CD4-positive, alpha-beta T cell treated with Interleukin-12 subunit alpha and Interleukin-12 subunit beta, for 1 hour (primary cell): ENCODE measurements around the gene MIF4GD.
"Not testable (repeated sequence)": the region's sequence is repeated elsewhere in the genome, so short reads cannot be mapped to it uniquely, and the experiment has no call there.

Experiments used
- DNase-seq: peaks from one replicate; pipeline ENCODE4 v3.0.0-alpha.2; 2020

Gene MIF4GD, protein sequence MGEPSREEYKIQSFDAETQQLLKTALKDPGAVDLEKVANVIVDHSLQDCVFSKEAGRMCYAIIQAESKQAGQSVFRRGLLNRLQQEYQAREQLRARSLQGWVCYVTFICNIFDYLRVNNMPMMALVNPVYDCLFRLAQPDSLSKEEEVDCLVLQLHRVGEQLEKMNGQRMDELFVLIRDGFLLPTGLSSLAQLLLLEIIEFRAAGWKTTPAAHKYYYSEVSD

DNA sequence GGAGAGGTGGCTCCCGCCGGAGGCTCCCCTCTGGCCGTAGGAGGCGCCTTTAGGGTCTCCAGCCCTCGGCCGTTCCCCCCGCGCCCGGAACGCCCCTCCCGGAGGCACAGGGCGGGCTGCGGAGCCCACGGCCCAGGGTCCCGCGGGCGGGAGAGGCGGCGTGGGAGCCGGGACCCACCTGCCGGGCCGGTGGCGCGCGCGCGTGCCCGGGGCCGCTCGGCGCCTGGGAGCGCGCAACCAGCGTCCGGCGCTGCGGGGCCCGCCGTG, at the start of gene MIF4GD:
MIF4GD (minus strand) TSS at position 266 of the 267 bp plus-strand sequence. CDS start 1,036 bp downstream, outside the sequence.
- no peak for DNase-seq

DNA sequence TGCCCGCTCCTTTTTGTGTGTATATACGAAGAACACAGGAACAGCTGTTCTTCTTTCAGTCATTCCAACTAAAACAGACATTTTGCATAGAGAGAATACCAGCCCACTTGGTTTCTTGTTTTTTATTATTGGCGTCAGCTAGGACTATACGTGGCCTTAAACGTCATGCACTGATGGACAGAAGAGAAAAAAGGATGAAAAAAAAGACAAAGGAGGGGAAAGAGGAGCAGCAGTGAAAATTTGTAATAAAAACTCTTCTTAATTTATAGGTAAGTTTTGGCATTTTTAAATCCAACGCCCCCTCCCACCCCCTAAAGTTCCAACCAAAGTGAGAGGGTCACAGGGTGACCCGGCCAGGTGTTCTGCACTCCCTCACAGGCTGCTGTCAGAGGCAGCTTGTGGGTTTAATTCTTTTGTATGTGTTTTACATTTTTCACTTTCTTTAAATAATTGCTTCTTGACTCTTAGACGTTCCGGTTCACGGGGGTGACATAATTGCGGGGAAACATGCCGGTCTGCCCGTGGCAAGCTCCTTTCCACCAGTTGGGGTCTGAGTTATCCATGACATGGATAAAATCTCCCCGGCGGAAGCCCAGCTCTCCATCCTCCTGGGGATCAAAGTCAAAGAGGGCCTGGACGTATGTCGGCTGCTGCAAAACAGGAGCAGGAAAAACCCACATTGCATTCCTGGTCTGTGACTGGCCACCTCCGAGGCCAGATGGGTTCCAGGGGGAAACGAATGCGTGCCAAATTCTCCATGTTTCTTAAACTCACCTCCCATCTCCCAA, 49.1 kb upstream of the MIF4GD start:
- no peak for DNase-seq

DNA sequence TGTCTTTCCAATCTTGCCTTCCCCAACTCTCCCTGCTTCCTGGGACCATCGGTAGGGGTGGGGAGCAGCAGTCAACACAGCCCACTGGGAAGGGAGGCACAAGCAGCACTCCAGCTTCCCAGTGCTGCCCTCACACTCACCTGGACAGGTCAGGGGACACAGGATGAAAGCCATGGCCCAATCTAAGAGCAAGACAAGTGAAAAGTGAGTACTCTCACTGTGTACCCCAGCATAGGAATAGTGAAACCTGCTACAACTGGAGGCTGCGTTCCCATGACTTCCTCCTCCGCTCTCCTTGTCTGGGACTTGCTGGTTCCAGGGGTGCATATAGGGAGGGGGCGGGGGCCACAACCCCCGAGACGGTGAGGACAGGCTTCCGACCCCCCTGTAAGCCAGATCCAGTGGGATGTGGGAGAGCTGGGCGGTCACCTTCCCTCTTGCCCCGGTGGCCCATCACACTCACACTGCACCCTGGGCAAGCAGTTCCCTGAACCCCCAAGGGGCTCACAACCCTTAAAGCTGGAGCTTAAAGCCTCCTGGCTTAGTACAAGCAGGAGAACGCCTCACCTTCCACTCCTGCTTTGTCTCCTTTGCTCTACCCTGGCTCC, 47.7 kb upstream of the MIF4GD start:
- no peak for DNase-seq

DNA sequence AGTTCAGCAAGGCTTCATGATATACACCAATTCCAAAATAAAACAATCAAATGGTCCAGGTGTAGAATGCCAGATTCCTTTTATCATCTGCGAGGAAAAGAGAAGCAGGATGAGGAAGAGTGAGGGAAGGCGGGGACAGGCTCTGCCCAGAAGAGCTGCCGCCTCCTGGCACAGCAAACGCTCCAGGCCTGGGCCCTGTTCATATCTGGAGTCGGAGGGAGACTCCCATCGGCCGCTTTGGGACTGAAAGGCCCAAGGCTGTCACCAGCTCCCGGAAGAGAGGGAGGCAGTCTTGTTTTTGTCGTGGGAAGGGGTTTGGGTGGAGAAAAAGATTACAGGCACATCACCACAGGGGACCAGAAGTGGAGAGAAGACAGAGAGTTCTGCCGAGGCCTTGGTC, 47.2 kb upstream of the MIF4GD start:
- DNase-seq, result no peak

DNA sequence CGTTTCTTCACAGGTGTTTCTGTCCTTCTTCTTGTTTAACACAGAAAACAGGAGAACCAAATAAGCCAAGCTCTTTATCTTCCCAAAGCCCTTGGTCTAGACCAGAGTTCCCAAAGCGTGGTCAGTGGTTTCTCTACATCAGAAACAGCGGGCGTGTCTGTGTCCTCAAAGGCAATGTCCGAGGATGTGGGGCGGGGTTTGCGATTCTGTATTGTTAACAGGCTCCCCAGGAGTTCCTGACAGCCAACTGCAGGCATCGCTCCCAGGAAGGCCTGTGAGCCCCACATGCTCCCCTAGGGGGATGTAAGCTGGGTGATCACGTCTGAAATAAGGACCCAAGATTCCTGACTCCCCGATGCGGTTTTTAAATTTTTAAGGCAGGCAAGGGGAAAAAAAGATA, 46.6 kb upstream of the MIF4GD start:
- DNase-seq, result no peak

DNA sequence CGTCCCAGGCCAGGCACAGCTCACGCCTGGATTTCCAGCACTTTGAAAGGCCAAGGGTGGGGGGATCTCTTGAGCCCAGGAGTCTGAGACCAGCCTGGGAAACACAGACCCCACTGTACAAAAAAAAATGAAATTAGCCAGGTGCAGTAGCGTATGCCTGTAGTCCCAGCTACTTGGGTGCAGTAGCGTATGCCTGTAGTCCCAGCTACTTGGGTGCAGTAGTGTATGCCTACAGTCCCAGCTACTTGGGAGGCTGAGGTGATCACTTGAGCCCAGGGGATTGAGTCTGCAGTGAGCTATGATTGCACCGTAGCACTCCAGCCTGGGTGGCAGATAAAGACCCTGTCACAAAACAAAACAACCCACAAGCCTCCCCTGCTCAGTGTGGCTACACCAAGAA, 45.2 kb upstream of the MIF4GD start:
- DNase-seq, result no peak

DNA sequence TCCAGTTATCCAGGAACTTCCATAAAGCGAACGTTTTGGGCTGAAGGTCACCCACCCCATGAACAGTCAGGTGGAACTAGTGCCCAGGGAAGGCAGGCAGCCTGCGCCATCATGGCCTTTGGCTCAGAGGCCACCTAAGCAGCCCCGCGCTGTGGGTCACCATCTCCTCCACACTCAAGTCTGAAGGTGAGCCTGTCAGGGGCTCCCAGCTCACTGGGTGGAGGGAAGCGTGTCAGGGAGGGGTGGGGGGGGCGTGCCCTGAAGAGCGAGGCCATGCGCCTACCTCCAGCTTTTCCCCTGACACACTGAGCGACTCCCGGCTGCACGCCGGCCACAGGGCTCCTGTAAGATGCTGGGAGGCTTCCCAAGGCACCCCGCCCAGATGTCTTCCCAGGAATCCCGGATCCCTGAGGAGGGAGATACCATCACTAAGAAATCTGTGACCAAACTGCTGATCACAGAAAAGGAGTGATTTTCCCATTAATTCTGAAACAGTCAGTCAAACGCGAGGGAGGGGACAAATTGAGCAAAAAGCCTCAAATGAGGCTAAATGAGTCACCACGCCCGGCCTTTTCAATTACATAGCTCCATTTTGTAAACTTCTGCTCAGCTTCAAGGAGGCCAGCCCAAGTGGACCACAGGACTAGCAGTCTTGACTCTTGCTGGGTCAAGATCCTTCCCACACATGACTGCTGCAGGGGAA, 44.7 kb upstream of the MIF4GD start:
- no peak for DNase-seq

DNA sequence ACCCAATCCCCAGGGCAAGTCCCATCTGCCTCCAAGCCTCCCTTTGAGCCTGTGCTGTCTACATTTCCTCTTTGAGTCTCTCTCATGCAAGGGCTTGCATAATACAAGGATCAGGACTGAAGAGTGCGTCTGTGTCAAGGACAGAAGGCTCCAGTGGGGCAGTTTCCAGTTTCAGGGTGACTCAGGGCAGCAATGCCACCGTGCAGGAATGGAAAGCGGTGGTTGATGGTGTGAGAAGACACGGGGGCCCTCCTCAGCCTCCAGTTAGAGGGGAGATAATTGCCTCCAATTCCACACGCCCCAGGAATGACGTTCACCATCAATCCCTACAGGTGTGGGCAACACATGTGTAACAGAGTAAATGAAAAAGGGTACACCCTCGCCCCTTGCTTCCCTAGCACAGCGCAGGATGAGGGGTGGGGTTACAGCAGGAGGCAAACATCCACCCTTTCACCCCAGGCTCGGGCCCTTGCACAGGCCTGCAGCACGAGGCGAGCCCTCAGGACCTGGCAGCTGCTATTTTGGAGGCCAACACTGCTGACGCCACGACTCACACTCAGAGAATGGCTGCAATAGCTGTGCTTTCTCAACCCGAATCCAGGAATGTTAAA, 43.0 kb upstream of the MIF4GD start:
- peak; percentile 17 for DNase-seq

DNA sequence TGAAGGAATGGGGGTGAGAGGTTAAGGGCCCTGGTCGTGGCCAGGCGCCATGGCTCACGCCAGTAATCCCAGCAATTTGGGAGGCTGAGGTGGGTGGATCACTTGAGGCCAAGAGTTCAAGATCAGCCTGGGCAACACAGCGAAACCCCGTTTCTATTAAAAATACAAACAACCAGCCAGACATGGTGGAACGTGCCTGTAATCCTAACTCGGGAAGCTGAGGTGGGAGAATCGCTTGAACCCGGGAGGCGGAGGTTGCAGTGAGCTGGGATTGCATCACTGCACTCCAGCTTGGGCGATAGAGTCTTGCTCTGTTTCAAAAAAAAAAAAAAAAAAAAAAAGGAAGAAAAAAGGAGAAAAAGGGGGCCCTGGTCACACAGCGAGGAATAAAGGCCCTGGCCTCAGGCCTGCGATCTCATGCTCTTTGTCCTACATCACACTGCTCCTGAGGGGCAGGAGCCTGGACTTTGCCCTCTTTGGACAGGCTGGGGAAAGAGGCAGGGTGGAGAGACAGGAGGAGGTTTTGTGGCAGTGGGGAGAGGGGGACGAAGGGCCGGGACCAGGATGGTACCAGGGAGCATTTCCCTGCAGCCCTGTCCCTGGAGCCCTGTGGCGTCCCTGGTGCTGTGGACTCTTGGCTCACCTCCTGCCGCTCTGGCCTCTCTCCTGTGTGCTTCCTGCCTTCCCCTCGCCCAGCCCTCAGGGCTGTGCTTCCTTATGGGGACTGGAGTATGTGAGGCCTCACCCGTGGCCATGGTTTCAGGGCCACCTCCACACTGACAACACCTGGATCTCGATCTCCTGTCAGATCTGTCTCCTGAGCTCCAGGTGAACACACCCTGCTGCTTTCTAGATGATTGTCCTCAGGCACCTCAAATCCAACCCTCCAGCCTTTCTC, 38.0 kb upstream of the MIF4GD start:
- DNase-seq, result no peak

DNA sequence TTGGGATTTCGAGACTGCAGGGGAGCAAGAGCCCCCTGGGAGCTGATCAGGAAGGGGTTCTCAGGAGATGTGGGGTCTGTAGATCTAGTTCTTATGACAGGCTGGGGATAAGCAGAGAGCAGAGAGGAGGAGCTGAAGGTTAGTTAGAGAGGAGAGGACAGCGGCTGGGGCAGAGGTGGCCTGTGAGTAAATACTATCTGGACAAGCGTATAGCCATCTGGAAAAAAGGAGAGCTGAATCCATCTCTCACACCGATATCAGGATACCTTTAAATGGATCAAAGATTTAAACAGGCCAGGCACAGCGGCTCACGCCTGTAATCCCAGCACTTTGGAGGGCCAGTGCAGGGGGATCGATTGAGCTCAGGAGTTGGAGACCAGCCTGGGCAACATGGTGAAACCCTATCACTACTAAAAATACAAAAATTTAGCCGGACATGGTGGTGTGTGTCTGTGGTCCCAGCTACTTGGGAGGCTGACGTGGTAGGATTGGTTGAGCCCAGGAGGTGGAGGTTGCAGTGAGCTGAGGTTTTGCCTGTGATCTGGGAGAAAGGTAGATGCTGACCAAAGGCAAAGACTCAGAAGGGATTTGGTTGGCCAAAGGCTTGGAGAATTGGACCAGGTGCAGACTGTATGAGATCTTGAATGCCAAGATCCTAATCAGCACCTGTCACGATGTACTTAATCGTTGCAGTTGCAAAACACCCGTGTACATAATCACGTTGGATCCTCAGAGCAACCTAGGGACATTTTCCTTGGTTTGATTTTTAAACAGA, 37.1 kb upstream of the MIF4GD start:
- no peak for DNase-seq

DNA sequence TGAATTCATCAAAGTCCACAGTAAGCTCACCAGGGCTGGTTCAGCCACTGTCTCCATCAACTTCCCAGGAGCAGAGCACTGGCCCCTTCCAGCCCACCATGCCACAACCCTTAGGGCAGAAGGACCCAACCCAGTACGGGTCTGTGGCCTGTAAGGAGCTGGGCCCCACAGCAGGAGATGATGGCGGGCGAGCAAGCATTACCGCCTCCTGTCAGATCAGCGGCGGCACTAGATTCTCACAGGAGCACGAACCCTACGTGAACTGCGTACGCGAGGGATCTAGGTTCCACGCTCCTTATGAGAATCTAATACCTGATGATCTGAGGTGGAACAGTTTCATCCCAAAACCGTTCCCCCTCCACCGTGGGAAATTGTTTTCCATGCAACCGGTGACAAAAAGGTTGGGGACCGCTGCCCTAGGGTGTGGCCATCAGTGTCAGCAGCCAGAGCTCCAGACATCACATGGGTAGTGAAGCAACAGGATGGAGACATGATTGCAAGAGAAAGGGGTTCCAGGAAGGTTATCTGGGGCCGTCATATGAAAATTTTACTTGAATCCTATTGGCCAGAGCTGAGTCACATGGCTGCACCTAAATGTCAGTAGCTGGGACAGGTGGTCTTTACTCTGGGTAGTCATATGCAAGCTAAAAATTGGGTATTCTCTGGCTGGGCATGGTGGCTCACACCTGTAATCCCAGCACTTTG, 30.6 kb upstream of the MIF4GD start:
- no peak for DNase-seq

DNA sequence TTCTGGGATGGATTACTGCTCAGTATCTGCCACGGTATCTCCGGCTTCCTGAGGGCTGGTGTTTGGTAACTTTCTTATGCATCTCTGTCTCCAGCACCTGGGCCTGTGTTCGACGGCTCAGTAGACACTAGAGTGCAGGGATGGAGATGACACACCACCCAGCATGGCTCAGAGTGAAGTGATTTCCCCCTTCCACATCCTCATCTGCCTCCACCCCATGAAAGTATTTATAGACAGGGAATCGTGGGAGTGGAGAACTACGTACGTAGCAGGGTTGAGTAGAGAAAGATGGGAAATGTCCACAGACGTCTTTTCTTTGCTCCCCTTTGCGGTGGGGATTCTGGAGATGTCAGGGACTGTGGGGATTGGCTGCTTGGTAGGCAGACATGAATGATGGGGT, 30.0 kb upstream of the MIF4GD start:
- no peak for DNase-seq

DNA sequence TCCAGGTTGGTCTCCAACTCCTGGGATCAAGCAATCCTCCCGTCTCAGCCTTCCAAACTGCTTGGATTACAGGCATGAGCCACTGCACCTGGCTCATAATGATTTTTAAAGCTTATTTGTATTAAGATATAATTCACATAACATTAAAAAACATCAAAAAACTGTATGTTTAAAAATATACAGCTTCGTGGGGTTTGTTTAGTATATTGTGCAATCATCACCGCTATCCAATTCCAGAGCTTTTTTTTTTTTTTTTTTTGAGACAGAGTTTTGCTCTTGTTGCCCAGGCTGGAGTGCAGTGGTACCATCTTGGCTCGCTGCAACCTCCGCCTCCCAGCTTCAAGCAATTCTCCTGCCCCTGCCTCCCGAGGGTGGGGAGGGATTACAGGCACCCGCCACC, 29.2 kb upstream of the MIF4GD start:
- DNase-seq, result no peak

DNA sequence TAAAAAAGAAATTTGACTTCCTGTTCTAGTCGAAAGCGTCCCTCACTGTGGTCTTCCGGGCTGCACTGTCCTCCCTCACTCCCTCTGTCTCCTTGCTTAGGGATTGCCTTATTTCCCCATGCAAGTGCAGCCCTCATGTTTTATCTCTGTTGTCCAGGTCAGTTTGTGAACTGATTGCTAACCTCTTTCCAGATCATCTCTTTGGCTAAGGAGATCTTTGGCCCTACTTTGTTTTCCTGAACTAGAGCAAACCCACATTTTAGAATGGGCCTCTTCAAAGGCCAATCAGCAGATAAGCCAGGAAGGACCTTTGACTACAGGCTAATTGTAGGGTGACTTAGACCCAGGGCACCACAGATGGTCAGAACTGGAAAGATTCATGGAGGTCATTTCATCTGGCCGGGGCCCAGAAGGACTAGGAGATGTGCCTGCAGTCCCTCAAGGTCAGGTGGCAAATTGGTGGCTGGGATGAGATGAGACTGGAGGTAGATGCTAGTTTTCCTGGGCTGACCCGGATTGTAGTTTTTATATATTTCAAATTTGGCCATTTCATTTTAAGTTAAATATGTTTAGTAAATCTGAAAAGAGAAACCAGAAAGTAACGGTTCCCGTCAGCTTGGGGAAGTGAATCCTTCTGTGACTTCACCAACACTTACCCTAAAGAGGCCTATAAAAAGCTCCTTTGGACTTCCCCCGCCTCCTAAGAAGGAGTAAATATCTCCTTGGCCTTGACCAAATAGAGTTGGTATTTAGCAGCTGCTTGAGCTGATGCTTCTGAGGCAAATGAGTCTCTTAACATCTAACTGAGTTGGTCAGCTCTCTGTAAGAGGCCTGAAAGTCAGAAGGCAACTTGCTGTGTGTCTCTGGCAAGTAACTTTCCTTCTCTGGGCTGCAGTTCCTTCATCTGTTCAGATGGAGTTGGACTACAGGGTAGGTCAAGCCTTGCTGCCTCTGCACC, 24.4 kb upstream of the MIF4GD start:
- no peak for DNase-seq

DNA sequence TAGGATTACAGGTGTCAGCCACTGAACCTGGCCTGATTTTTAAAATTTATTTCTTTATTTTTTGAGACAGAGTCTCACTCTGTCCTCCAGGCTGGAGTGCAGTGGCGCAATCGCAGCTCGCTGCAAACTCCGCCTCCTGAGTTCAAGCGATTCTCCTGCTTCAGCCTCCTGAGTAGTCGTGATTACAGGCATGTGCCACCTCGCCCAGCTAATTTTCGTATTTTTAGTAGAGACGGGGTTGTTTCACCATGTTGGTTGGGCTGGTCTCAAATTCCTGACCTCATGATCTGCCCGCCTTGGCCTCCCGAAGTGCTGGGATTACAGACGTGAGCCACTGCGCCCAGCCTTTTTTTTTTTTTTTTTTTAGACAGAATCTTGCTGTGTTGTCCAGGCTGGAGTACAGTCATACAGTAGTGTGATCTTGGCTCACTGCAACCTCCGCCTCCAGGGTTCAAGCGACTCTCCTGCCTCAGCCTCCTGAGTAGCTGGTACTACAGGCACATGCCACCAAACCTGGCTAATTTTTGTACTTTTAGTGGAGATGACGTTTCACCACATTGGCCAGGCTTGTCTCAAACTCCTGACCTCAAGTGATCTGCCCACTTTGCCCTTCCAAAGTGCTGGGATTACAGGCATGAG, 21.9 kb upstream of the MIF4GD start:
- DNase-seq, result not testable (repeated sequence)

DNA sequence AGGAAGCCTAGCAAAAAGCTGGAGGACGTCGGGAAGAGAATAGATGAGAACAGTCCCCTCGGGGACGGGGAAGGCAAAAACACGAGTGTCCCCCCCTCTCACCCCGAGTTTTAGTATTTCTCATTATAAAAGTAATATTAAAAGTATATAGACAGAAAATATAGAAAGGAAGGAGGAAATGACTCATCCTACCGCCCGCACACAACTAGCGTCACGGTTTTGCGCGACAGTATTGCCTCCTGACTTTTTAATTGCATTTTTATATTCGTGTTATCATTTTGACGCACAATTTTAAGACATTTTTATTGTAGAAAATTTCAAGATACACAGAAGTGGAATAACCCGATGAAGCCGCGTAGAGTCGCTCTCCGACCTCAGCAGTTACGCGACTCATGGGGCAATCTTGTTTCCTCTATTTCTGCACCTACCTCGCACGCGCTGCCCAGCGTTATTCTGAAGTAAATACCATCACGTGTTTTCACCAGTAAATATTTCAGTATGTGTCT, 18.9 kb upstream of the MIF4GD start:
- DNase-seq, result peak; percentile 63

DNA sequence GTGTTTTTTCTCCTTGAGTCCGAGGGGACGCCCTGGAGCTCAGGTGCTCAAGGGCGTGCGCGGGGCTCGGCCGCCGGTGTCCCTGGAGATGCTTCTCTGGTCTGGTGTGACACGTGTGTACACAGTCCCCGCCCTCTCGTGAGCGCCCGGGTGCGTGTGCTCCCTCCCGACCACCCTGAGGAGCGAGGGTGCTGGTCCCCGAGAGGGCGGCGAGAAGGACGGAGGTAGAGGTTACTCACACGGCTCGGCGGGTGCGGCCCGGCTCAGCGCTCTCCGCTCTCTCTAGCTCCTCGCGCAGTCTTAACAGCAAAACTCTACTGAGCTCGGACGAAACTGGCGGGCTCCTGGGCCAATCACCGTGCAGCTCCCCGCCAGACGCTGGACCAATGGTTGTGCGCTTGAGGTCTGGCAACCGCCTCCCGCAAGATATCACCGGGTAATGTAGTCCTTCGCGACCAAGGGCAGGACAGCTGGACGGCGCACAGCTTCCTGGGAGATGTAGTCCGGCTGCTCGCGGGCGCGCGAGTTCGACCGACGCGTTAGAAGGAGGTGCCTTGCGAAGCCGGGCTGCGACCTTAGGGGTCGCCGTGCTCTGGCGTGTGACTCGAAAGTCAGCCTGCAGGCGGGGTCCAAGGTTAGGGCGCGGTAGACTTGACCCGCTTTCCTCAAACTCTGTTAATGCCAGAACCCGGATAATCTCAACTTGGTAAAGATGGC, 18.2 kb upstream of the MIF4GD start, which contains the start of gene SLC25A19:
SLC25A19 (minus strand) TSS at position 319 of the 717 bp plus-strand sequence. CDS start 2,669 bp downstream, outside the sequence.
- DNase-seq, result peak; percentile 97

DNA sequence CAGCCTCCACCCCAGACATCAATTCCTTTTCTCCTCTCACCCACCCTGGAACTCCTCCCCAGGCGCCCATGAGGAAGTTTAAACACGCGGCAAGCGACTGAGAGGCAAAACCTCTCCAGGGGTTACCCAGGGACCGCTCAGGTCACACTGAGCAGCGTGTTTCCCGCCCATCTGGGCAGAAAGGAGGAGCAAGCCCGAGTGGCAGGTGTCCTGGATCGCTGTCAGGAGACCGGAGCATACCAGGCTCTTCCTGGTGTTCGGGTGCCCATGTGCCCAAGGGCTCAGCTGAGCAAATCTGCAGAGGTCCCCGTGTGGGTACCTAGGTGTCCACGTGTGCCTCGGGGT, 17.7 kb upstream of the MIF4GD start:
- DNase-seq, result no peak
